Measurements from ENCODE around the gene SWT1.
A peak's percentile ranks its signal among the peaks of the same experiment; 100 is the strongest.
"Not testable (repeated sequence)": the region's sequence is repeated elsewhere in the genome, so short reads cannot be mapped to it uniquely, and the experiment has no call there.

The SWT1 gene

GRCh38 chr1:185251928-185252327, 95.0 kb downstream of the SWT1 start:
- DNase-seq, result not testable (repeated sequence)

DNA sequence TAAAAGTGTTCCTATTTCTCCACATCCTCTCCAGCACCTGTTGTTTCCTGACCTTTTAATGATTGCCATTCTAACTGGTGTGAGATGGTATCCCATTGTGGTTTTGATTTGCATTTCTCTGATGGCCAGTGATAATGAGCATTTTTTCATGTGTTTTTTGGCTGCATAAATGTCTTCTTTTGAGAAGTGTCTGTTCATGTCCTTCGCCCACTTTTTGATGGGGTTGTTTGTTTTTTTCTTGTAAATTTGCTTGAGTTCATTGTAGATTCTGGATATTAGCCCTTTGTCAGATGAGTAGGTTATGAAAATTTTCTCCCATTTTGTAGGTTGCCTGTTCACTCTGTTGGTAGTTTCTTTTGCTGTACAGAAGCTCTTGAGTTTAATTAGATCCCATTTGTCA, 95.4 kb downstream of the SWT1 start:
- DNase-seq, result not testable (repeated sequence)

- not testable (repeated sequence) for DNase-seq
Measured at GRCh38 chr1:185255595-185255994, 98.6 kb downstream of the SWT1 start.

- not testable (repeated sequence) for DNase-seq
Measured at GRCh38 chr1:185257116-185257949, 100.4 kb downstream of the SWT1 start.

GRCh38 chr1:185257950-185258208, 100.9 kb downstream of the SWT1 start:
- DNase-seq, result no peak

- no peak for DNase-seq
Measured at GRCh38 chr1:185258676-185259075, 101.7 kb downstream of the SWT1 start.

- no peak for DNase-seq
Measured at GRCh38 chr1:185260611-185261010, 103.6 kb downstream of the SWT1 start.

GRCh38 chr1:185262151-185262550, 105.2 kb downstream of the SWT1 start:
- DNase-seq, result no peak

GRCh38 chr1:185263292-185263691, 106.3 kb downstream of the SWT1 start:
- DNase-seq, result no peak

- no peak for DNase-seq
Measured at GRCh38 chr1:185263780-185264179, 106.8 kb downstream of the SWT1 start.

DNA sequence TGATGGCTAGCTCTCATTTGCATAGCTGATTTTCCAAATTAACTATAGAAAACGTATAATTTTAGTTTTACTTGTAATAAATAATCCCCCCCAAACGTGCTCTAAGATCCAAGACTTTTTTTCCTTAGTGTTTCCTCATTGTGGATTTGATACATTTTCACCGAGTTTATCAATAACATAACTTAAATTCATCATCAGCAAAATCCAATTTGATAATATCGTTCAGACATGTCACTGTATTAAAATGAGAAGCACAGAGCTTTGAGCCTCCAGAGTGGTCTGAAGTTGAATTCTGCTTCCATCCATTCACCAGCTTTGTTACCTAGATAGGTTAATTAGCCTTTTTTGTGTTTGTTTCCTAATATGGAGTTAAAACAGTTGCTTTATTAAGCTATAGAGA, 108.3 kb downstream of the SWT1 start:
- DNase-seq, result no peak

GRCh38 chr1:185267301-185267700, 110.3 kb downstream of the SWT1 start:
- no peak for DNase-seq

GRCh38 chr1:185267701-185268100, 110.7 kb downstream of the SWT1 start:
- no peak for DNase-seq

- DNase-seq, result no peak
Measured at GRCh38 chr1:185268352-185268751, 111.4 kb downstream of the SWT1 start.

DNA sequence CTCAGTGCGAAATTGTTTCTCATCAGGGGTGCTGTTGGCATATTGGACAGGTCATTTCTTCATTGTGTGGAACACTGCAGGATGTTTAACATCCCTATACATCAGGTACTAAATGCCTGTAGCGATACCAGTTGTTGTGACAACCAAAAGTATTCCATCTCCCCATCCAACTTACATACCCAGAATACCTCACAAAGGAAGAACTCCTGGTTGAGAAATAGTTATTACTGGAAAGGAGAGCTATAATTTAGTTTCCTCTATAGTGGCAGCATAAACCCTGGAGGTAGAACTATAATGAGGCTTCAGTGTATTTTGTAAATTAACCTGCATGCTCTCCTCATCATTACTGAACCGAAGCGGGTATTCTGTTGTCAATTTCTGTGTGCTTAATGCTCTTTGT, 115.0 kb downstream of the SWT1 start:
- no peak for DNase-seq

GRCh38 chr1:185279571-185279970, 122.6 kb downstream of the SWT1 start:
- no peak for DNase-seq

GRCh38 chr1:185280589-185280988, 123.6 kb downstream of the SWT1 start:
- no peak for DNase-seq

- peak; percentile 65 for DNase-seq
Measured at GRCh38 chr1:185281245-185281644, 124.3 kb downstream of the SWT1 start.

- DNase-seq, result no peak
Measured at GRCh38 chr1:185284116-185284515, 127.1 kb downstream of the SWT1 start.

- no peak for DNase-seq
Measured at GRCh38 chr1:185284533-185285276, 127.7 kb downstream of the SWT1 start.

DNA sequence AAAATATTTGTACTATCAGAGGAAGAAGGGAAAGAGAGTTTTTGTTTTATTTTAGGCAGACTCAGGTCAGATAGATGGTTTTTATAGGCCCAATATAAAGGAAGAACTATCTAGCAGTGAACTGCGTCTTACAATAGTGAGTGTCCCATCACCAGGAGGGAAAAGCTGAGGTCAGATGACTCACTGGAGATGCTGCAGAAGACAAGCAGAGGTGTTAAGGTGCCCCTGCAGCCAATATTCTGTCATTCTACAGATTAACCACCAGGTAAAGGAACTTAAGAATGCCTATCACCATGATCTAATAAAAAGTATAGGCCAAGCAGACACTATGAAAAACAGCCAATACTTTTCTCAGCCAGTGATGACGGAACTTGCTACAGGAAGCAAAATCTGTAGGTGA, 130.5 kb downstream of the SWT1 start:
- DNase-seq, result no peak

GRCh38 chr1:185288435-185288834, 131.5 kb downstream of the SWT1 start:
- no peak for DNase-seq

DNA sequence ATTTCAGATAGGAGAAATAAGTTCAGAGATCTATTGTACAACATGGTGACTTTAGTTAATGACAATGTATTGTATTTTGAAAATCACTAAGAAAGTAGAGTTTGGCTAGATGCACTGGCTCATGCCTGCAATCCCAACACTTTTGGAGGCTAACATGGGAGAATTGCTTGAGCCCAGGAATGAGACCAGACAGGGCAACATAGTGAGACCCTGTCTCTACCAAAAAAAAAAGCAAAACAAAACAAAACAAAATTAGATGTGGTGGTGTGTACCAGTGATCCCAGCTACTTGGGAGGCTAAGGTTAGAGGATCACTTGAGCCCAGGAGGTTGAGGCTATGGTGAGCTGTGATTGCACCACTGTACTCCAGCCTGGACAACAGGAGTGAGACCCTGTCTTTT, 132.9 kb downstream of the SWT1 start:
- no peak for DNase-seq

- DNase-seq, result no peak
Measured at GRCh38 chr1:185291159-185291558, 134.2 kb downstream of the SWT1 start.

DNA sequence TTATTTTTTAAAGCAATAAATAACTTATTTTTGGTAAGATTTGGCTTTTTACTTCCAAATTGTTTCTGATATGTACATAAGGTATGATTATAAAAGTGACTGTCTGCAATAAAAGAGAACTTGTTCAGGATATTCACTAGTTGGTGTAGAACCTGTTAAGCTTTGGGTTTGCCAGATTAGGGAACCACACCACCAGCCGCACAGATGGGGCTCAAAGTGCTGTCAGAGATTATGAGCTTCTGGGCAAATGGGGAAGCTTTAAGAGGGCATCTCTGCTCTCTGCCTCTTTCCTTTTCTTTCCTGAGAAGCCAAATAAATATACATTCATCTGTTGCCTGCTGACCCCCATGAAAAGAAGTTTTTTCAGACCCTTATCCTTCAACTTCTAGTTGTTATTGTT, 134.7 kb downstream of the SWT1 start:
- no peak for DNase-seq
